Chondrocyte (in vitro differentiated cells): Measurements from ENCODE around the gene INPP4B. TPM values are rescaled to one million over a fixed set of nuclear protein-coding genes. Genes with fewer than 3 reads are reported as not detected.

Experiments used
- DNase-seq: peaks from one replicate; pipeline ENCODE4 v3.0.0; 2021; ENCODE audit warnings: mixed read lengths, low spot score
- H3K27ac Mint-ChIP-seq: one replicate; pipeline ENCODE4 v1.8.0; 2021; ENCODE audit warnings: mild to moderate bottlenecking, moderate library complexity, mixed read lengths; ENCODE audit not compliant: unreplicated experiment
- H3K27me3 Mint-ChIP-seq: 2 replicates; pipeline ENCODE4 v1.8.0; 2021; ENCODE audit warnings: low read depth, mixed read lengths
- H3K36me3 Mint-ChIP-seq: 2 replicates; pipeline ENCODE4 v1.8.0; 2021; ENCODE audit warnings: low read depth, mixed read lengths
- H3K4me1 Mint-ChIP-seq: 2 replicates; pipeline ENCODE4 v1.8.0; 2021; ENCODE audit warnings: low read depth, mild to moderate bottlenecking, mixed read lengths
- H3K4me3 Mint-ChIP-seq: one replicate; pipeline ENCODE4 v1.8.0; 2021; ENCODE audit warnings: mild to moderate bottlenecking, moderate library complexity, mixed read lengths; ENCODE audit not compliant: unreplicated experiment
- H3K9me3 Mint-ChIP-seq: 2 replicates; pipeline ENCODE4 v1.8.0; 2021; ENCODE audit warnings: low read depth, mixed read lengths
- total RNA-seq: library from RNA; stranded (reverse); gene quantifications from 3 replicates; pipeline ENCODE4 v1.2.1, GENCODE V29; 2021
- TF ChIP-seq, protein P1 (sequence below): fragments of 200-600 bp; sonication (generic); IDR thresholded peaks from 2 replicates; pipeline ENCODE4 v1.5.0; 2021; ENCODE audit warnings: antibody characterized with exemption, mild to moderate bottlenecking, moderate library complexity

Gene INPP4B
- total RNA-seq, 1 donor from 2014 or later: 30.0 TPM

DNA sequence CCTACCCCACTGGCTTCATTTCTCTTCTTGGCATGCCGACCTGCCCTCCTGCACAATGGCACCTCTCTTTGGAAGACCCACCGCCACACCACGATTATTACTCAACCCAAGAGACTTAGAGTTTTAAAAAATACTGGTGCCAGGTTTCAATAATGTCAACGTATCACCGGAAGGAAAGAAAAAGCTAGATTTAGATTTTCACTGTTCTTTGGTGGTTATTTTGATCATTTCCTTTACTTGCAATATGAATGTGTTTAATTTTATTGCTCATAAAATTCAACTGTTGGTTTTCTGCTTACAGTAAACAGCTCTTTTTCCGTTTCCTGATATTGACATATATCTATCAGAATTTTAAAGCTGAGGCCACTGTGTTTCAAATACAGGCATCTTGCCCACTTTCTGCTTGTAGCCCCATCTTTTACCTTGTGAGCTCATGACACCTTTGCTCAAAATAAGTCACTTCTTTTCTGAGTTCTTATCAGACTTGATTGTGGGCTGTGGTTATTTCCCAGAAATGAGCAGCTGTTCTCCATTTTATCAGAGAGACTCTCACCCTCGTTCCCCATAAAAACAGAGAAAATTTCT lies 439.1 kb downstream of the INPP4B start:
- Mint-ChIP-seq H3K4me1 (peaks cover 53% of the 10 kb centered on the region), H3K27ac (peak overlapping the region; percentile 100), H3K36me3 (no peaks in the 10 kb centered on the region), H3K9me3 (peaks cover 3% of the 10 kb centered on the region), H3K27me3 (no peaks in the 10 kb centered on the region), H3K4me3 (peak overlapping the region; percentile 57)
- DNase-seq: no peak
- TF ChIP-seq, protein P1, sequence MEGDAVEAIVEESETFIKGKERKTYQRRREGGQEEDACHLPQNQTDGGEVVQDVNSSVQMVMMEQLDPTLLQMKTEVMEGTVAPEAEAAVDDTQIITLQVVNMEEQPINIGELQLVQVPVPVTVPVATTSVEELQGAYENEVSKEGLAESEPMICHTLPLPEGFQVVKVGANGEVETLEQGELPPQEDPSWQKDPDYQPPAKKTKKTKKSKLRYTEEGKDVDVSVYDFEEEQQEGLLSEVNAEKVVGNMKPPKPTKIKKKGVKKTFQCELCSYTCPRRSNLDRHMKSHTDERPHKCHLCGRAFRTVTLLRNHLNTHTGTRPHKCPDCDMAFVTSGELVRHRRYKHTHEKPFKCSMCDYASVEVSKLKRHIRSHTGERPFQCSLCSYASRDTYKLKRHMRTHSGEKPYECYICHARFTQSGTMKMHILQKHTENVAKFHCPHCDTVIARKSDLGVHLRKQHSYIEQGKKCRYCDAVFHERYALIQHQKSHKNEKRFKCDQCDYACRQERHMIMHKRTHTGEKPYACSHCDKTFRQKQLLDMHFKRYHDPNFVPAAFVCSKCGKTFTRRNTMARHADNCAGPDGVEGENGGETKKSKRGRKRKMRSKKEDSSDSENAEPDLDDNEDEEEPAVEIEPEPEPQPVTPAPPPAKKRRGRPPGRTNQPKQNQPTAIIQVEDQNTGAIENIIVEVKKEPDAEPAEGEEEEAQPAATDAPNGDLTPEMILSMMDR: no peak

DNA sequence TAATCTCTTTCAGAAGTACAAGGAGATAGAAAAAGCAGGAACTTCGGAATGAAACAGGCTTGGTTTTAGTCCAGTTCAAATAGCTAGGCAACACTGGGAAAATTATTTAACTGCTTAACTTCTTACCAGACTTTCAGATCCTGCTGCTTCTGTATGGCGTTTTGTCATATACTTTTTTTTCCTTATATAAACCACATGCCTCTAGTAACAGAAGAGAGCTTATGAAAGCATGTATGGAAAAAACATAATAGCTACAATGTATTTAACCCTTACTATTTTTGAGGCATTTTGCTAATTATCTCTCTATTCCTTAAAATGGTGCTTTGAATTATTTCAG lies 439.6 kb downstream of the INPP4B start:
- Mint-ChIP-seq H3K27me3 (no peaks in the 10 kb centered on the region), H3K9me3 (peaks cover 3% of the 10 kb centered on the region), H3K4me1 (peaks cover 58% of the 10 kb centered on the region), H3K4me3 (peak overlapping the region; percentile 96), H3K36me3 (no peaks in the 10 kb centered on the region), H3K27ac (peak overlapping the region; percentile 100)
- TF ChIP-seq, protein P1: no peak
- DNase-seq: no peak

DNA sequence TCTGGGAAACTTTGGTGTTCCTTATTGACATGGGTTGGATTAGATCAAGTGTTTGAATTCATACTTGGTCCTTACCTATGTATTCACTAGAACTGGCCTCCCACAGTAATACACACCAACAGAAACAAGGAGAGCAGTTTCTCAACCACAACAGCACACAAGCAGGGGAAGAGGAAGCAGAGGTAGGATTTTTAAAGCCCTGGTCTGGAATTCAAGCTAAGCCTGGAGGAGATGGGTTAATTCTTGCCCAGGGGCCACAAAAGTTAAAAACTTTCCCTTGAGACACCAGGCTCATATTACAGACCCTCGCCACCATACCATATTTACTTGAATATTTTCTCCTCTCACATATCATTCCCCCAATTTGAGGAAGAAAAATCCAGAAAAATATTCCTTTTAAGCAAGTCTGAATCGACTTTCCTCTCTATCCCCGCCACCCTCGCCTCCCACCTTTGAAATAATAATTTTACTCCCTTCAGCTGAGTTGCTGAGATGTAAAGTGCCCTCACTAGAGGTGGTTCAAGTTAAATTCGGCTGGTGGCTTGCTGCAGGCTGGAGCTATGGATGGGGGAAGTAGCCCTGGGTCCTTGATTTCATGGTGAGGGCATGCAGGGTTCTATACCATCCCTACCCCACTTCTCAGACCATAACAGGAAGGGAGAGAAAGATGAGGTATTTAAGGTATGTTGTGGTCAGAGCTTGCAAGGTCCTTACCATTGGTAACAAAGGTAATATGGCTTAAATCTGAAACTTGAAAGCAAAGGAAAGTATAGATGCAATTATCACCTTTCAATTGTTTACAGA lies 440.2 kb downstream of the INPP4B start:
- peak overlapping the region; percentile 100 for H3K27ac Mint-ChIP-seq
- H3K4me3 Mint-ChIP-seq: peak overlapping the region; percentile 96
- H3K9me3 Mint-ChIP-seq: peaks cover 3% of the 10 kb centered on the region
- no peak for DNase-seq
- H3K27me3 Mint-ChIP-seq: no peaks in the 10 kb centered on the region
- TF ChIP-seq, protein P1: no peak
- H3K36me3 Mint-ChIP-seq: no peaks in the 10 kb centered on the region
- peaks cover 63% of the 10 kb centered on the region for H3K4me1 Mint-ChIP-seq

DNA sequence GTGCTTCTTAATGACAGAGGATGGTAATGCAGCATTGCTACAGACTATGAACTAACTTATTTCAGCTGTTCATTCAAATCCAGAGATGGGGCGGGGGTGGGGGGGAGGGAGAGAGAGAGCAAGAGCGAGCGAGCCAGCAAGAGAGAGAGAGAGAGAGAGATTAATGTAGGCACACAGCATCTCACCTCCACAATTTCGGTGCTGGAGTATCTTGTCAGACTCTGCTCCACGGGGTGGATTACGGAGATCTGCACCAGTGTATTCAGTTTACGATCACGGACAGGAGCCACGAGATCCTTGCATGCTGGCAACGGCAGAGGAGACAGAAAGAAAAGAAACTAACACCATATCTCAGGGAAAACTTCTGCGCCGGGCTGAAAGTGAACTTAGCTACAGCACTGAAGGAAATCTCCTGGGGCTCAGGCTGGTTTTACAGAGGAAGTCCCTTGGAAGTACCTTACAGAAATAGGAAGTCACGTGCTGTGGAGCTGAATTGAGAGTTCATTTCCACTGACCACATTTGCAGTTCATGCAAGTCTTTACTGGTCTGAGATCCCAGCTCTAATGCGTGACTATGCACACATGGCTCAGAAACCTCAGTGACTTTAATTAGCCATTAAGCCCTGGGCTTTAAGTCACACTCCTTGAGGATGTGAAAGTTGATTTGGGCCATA lies 440.9 kb downstream of the INPP4B start:
- Mint-ChIP-seq H3K27me3 (no peaks in the 10 kb centered on the region), H3K4me3 (peak overlapping the region; percentile 96), H3K9me3 (peaks cover 3% of the 10 kb centered on the region), H3K4me1 (peaks cover 70% of the 10 kb centered on the region), H3K36me3 (no peaks in the 10 kb centered on the region), H3K27ac (peak overlapping the region; percentile 100)
- TF ChIP-seq, protein P1: no peak
- DNase-seq: no peak

DNA sequence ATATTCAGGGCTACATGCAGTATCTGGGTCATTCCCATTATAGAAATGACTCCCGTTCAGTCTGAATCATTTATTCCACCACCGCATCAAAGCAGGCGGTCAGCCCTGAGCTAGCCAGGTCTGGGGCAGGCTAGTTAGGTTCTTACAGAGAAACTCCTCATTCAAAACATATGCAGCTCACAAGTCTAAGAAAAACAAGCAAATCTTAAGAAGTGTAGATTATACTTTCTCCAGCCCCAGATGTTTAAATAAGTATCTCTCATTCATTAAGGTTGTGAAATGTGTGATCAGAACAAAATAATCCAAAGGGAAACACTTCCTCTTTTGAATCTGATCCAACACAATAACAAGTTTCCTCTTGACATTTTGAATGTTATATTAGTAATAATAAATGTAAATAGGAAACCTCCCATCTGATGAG lies 441.9 kb downstream of the INPP4B start:
- peaks cover 78% of the 10 kb centered on the region for H3K4me1 Mint-ChIP-seq
- H3K27ac Mint-ChIP-seq: peak overlapping the region; percentile 100
- H3K36me3 Mint-ChIP-seq: no peaks in the 10 kb centered on the region
- DNase-seq: no peak
- TF ChIP-seq, protein P1: no peak
- no peaks in the 10 kb centered on the region for H3K27me3 Mint-ChIP-seq
- peaks cover 3% of the 10 kb centered on the region for H3K9me3 Mint-ChIP-seq
- peak overlapping the region; percentile 96 for H3K4me3 Mint-ChIP-seq
